Measurements from ENCODE around the gene SPEN.
"Not testable (repeated sequence)": the region's sequence is repeated elsewhere in the genome, so short reads cannot be mapped to it uniquely, and the experiment has no call there.

The SPEN gene

GRCh38 chr1:15847100-15847892 is at the start of gene SPEN:
Gene SPEN, plus strand, starts transcription at chr1:15847707. Its CDS starts 361 bp downstream, at chr1:15848068.
- peak; percentile 95 to 97 for DNase-seq (ENCODE audit: low read depth in 2 of 2)

GRCh38 chr1:15799004-15799867 is 48.3 kb upstream of the SPEN start:
- DNase-seq (ENCODE audit: low read depth in 2 of 2), result no peak

GRCh38 chr1:15799928-15800835 is 47.3 kb upstream of the SPEN start:
- no peak for DNase-seq (ENCODE audit: low read depth in 2 of 2)

- DNase-seq (ENCODE audit: low read depth in 2 of 2), result no peak
Observed at GRCh38 chr1:15802234-15802965, 45.1 kb upstream of the SPEN start.

GRCh38 chr1:15803380-15803779 is 44.1 kb upstream of the SPEN start:
- no peak for DNase-seq (ENCODE audit: low read depth in 2 of 2)

- no peak for DNase-seq (ENCODE audit: low read depth in 2 of 2)
Observed at GRCh38 chr1:15804060-15804459, 43.4 kb upstream of the SPEN start.

- no peak for DNase-seq (ENCODE audit: low read depth in 2 of 2)
Observed at GRCh38 chr1:15807121-15807520, 40.4 kb upstream of the SPEN start.

GRCh38 chr1:15807549-15807948 is 40.0 kb upstream of the SPEN start, which contains the start of gene UQCRHL:
Gene UQCRHL, minus strand, starts transcription at chr1:15807649. Its CDS starts 0 bp downstream, at chr1:15807649.
- not testable (repeated sequence) for DNase-seq (ENCODE audit: low read depth in 2 of 2)

GRCh38 chr1:15808955-15809354 is 38.6 kb upstream of the SPEN start:
- DNase-seq (ENCODE audit: low read depth in 2 of 2), result no peak

GRCh38 chr1:15810073-15810472 is 37.4 kb upstream of the SPEN start:
- no peak for DNase-seq (ENCODE audit: low read depth in 2 of 2)

GRCh38 chr1:15816674-15817073 is 30.8 kb upstream of the SPEN start:
- no peak for DNase-seq (ENCODE audit: low read depth in 2 of 2)

GRCh38 chr1:15820478-15820877 is 27.0 kb upstream of the SPEN start:
- no peak for DNase-seq (ENCODE audit: low read depth in 2 of 2)

- DNase-seq (ENCODE audit: low read depth in 2 of 2), result no peak
Observed at GRCh38 chr1:15825800-15826199, 21.7 kb upstream of the SPEN start.

- DNase-seq (ENCODE audit: low read depth in 2 of 2), result no peak
Observed at GRCh38 chr1:15826810-15827507, 20.5 kb upstream of the SPEN start.

- not testable (repeated sequence) for DNase-seq (ENCODE audit: low read depth in 2 of 2)
Observed at GRCh38 chr1:15827567-15827966, 19.9 kb upstream of the SPEN start.

GRCh38 chr1:15828931-15829330 is 18.6 kb upstream of the SPEN start:
- not testable (repeated sequence) for DNase-seq (ENCODE audit: low read depth in 2 of 2)

GRCh38 chr1:15830258-15830657 is 17.2 kb upstream of the SPEN start:
- no peak for DNase-seq (ENCODE audit: low read depth in 2 of 2)

- peak in 1 of 2 donors; percentile 30 for DNase-seq (ENCODE audit: low read depth in 2 of 2)
Observed at GRCh38 chr1:15833069-15833679, 14.3 kb upstream of the SPEN start.

GRCh38 chr1:15833842-15834405 is 13.6 kb upstream of the SPEN start:
- no peak for DNase-seq (ENCODE audit: low read depth in 2 of 2)
